Body of pancreas (tissue), 4 donors: ENCODE data around the gene ERCC3. TPM values are rescaled to one million over a fixed set of nuclear protein-coding genes. Genes with fewer than 3 reads are reported as not detected.
"Not testable (repeated sequence)": the region's sequence is repeated elsewhere in the genome, so short reads cannot be mapped to it uniquely, and the experiment has no call there.

Source experiments
- ATAC-seq: fragments of 150-250 bp; one replicate; pipeline ENCODE4 v1.9.1; 2016
- DNase-seq, 4 donors: peaks; one replicate each; pipeline ENCODE4 v3.0.0-alpha.2; 2019
- H3K27ac ChIP-seq, 4 donors: fragments of 200-600 bp; sonication (generic); 1 replicate in 3 of 4; 2 replicates in 1 of 4; pipeline versions ENCODE4 v1.5.1 to v1.6.1; 2016 to 2019; ENCODE audit warnings: mild to moderate bottlenecking in 1 of 4, mixed read lengths in 1 of 4, moderate library complexity in 1 of 4
- H3K27me3 ChIP-seq, 2 donors: fragments of 200-600 bp; sonication (generic); one replicate each; pipeline ENCODE4 v1.6.0; 2016; ENCODE audit warnings: mild to moderate bottlenecking in 1 of 2
- H3K36me3 ChIP-seq, 2 donors: fragments of 200-600 bp; sonication (generic); replicated peaks in 1 of 2; 2 replicates each; pipeline ENCODE4 v1.5.1; 2016; ENCODE audit warnings: low read depth in 2 of 2; ENCODE audit not compliant: insufficient read depth in 1 of 2
- H3K4me1 ChIP-seq: fragments of 200-600 bp; sonication (generic); one replicate; pipeline ENCODE4 v1.6.0; 2016
- H3K4me3 ChIP-seq, 2 donors: fragments of 200-600 bp; sonication (generic); 1 replicate in 1 of 2; 2 replicates in 1 of 2; pipeline ENCODE4 v1.5.1; 2016 to 2019
- H3K9me3 ChIP-seq, 3 donors: fragments of 200-600 bp; sonication (generic); 1 replicate in 2 of 3; 2 replicates in 1 of 3; pipeline ENCODE4 v1.5.1; 2016
- POLR2A ChIP-seq, 3 donors: fragments of 450-650 bp; IDR thresholded peaks; one replicate each; pipeline ENCODE4 v1.6.1; 2016; ENCODE audit warnings: antibody characterized with exemption in 3 of 3, mild to moderate bottlenecking in 2 of 3
- WGBS, 2 donors: methylation state at CpG; one replicate each; pipeline ENCODE4 v1.1.5; 2017; 5-methylcytosine and 5-hydroxymethylcytosine counted together
- intact Hi-C: fragments of 100-400 bp; cut with DNase I; formaldehyde crosslinking; loops from one replicate; pipeline ENCODE4 v1.15.1; 2023
- total RNA-seq, 2 donors: library from RNA; depleted of rRNA; stranded (reverse); fragments of >200 nt; gene quantifications; one replicate each; pipeline ENCODE4 v1.1.0, GENCODE V29; 2016
- TF ChIP-seq, protein P1 (sequence below), 7 experiments: fragments of 450-650 bp in 4 of 7; fragments of 200-600 bp in 3 of 7; sonication (generic) in 3 of 7; IDR thresholded peaks; one replicate each; pipeline ENCODE4 v1.5.1; 2016 to 2019; ENCODE audit warnings: antibody characterized with exemption in 7 of 7

The ERCC3 gene
- total RNA-seq, 2 donors from 2014 or later: 28.5 to 54.7 TPM

DNA sequence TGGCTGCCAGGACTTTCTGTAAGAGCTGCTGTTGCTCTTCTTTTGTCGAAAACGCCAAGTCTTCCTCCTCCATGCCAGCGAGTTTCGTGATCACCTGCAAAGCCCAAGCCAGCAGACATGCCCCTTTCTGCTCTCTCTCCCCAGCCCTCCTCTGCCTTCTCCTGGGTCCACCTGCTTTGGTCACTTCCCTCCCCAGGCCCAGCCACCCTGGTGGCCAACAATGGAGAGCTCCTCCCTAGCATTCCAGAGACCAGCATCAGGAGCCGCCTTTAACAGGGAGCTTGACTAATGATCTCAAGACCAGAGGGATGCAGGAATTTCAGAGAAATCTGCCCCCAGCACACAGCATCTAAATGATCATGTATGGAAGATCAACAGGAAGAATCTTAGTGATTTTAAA is 34.6 kb downstream of the ERCC3 start:
- intact Hi-C loops: no loop called here
- Histone ChIP-seq H3K27me3 (no peaks in the 10 kb centered on the region), H3K36me3 (peaks cover 9 to 17% of the 10 kb centered on the region in 2 donors), H3K4me1 (peaks cover 4% of the 10 kb centered on the region), H3K4me3 (no peak overlapping the region), H3K27ac (no peak overlapping the region), H3K9me3 (no peaks in the 10 kb centered on the region)
- no peak for TF ChIP-seq POLR2A (IDR thresholded peaks at IDR 0.05)
- WGBS, 2 donors: 94 to 98% methylated on average over 5 of the region's 5 CpGs
- no peak for DNase-seq
- no peak for ATAC-seq

DNA sequence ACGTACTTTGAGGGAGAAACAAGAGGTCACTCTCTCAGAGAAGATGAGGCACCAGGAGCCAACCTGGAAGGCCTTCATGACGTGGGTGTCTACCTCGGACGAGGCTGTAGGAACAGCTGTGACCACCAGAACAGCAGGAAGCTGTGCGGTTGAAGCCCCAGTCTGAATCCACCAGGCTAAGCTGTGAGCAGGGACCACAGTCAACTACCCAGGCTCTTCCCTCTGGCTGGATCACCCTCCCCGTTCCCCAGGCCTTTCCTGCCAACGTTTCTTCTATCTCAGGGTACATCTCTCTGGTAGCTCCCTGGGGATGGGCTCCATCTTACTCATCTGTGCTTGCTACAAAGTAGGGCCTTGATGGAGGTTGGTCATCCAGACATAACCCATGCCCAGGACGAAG is 37.1 kb downstream of the ERCC3 start:
- DNase-seq (no peak), ATAC-seq (no peak)
- 65 to 88% methylated on average over 8 of the region's 8 CpGs for WGBS, 2 donors
- no peak for TF ChIP-seq POLR2A (IDR thresholded peaks at IDR 0.05)
- intact Hi-C loops: no loop called here
- H3K9me3 ChIP-seq: no peaks in the 10 kb centered on the region
- H3K27ac ChIP-seq: no peak overlapping the region
- peaks cover 4% of the 10 kb centered on the region for H3K4me1 ChIP-seq
- no peak overlapping the region for H3K4me3 ChIP-seq
- peaks cover 9 to 15% of the 10 kb centered on the region in 2 donors for H3K36me3 ChIP-seq
- H3K27me3 ChIP-seq: no peaks in the 10 kb centered on the region

DNA sequence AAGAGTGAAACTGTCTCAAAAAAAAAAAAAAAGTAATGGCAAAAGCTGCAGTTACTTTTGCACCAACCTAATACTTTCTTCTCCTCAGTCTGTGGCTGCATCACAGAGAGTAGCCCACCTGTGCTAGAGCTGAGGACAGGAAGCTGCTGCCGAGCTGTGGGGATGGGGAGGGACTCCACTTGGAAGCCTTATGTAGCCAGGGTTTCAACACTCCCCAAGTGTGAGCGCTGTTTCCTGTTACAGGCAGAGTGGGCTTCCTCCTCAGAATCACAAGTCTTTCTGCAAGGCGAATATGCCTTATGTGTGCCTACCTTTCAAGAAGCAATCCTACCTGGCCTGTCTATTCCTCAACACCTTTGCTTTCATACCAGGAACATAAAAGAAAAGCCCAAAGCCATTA is 37.6 kb downstream of the ERCC3 start:
- Histone ChIP-seq H3K4me1 (peaks cover 4% of the 10 kb centered on the region), H3K27me3 (no peaks in the 10 kb centered on the region), H3K36me3 (peaks cover 9 to 15% of the 10 kb centered on the region in 2 donors), H3K9me3 (no peaks in the 10 kb centered on the region), H3K27ac (no peak overlapping the region), H3K4me3 (no peak overlapping the region)
- no peak for ATAC-seq
- DNase-seq: no peak
- no peak for TF ChIP-seq POLR2A (IDR thresholded peaks at IDR 0.05)
- TF ChIP-seq, protein P1, sequence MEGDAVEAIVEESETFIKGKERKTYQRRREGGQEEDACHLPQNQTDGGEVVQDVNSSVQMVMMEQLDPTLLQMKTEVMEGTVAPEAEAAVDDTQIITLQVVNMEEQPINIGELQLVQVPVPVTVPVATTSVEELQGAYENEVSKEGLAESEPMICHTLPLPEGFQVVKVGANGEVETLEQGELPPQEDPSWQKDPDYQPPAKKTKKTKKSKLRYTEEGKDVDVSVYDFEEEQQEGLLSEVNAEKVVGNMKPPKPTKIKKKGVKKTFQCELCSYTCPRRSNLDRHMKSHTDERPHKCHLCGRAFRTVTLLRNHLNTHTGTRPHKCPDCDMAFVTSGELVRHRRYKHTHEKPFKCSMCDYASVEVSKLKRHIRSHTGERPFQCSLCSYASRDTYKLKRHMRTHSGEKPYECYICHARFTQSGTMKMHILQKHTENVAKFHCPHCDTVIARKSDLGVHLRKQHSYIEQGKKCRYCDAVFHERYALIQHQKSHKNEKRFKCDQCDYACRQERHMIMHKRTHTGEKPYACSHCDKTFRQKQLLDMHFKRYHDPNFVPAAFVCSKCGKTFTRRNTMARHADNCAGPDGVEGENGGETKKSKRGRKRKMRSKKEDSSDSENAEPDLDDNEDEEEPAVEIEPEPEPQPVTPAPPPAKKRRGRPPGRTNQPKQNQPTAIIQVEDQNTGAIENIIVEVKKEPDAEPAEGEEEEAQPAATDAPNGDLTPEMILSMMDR (IDR thresholded peaks at IDR 0.05): no peak
- intact Hi-C loops: no loop called here
- WGBS, 2 donors: 76 to 96% methylated on average over 3 of the region's 3 CpGs

DNA sequence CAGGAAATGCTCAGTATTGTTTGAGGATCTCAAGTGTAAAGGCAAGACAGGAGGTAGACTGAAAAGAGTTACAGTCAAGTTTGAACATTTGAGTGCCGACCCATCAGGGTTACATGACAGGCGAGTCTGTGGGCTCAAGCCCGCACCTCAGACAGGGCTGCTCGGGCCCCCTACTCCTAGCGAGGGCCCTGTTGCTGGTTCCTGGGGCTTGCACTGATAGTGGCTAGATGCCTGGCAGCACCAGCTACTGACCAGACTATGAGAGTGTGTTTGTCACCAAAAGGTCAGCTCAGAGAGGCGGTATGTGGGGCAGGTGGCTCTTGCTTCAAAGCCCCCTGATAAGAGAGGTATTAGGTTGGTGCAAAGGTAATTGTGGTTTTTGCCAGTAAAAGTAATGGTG is 38.2 kb downstream of the ERCC3 start:
- ATAC-seq: no peak
- H3K9me3 ChIP-seq: no peaks in the 10 kb centered on the region
- peaks cover 4% of the 10 kb centered on the region for H3K4me1 ChIP-seq
- H3K4me3 ChIP-seq: no peak overlapping the region
- intact Hi-C loops: no loop called here
- H3K27me3 ChIP-seq: no peaks in the 10 kb centered on the region
- H3K27ac ChIP-seq: no peak overlapping the region
- DNase-seq: no peak
- 90 to 92% methylated on average over 6 of the region's 6 CpGs for WGBS, 2 donors
- TF ChIP-seq, protein P1 (IDR thresholded peaks at IDR 0.05): no peak
- TF ChIP-seq POLR2A (IDR thresholded peaks at IDR 0.05): no peak
- peaks cover 9 to 12% of the 10 kb centered on the region in 2 donors for H3K36me3 ChIP-seq

DNA sequence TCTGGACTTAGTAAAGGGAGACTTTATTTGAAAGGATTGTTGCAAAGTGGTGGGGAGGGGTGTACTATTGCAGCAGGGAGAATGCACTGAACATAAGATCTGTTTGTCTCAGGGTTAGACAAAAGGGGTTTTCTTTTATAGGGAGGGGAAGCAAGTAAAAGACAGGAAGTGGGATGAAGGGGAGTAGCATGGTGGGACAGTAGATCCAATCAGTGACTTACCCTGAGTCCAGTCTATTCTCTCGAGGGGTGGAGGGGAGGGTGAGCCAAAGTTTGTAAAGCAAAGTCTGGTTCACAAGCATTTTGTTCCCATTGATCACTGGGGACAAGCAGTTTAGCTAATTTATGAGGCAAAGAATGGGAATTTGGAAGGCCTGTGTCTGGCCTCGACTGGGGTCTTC is 38.8 kb downstream of the ERCC3 start:
- H3K27ac ChIP-seq: no peak overlapping the region
- TF ChIP-seq POLR2A (IDR thresholded peaks at IDR 0.05): no peak
- TF ChIP-seq, protein P1 (IDR thresholded peaks at IDR 0.05): no peak
- H3K27me3 ChIP-seq: no peaks in the 10 kb centered on the region
- no peak overlapping the region for H3K4me3 ChIP-seq
- H3K9me3 ChIP-seq: no peaks in the 10 kb centered on the region
- 68 to 75% methylated on average over 2 of the region's 2 CpGs for WGBS, 2 donors
- no peak for DNase-seq
- ATAC-seq: no peak
- H3K4me1 ChIP-seq: peaks cover 4% of the 10 kb centered on the region
- intact Hi-C loops: no loop called here
- peaks cover 9 to 11% of the 10 kb centered on the region in 2 donors for H3K36me3 ChIP-seq

DNA sequence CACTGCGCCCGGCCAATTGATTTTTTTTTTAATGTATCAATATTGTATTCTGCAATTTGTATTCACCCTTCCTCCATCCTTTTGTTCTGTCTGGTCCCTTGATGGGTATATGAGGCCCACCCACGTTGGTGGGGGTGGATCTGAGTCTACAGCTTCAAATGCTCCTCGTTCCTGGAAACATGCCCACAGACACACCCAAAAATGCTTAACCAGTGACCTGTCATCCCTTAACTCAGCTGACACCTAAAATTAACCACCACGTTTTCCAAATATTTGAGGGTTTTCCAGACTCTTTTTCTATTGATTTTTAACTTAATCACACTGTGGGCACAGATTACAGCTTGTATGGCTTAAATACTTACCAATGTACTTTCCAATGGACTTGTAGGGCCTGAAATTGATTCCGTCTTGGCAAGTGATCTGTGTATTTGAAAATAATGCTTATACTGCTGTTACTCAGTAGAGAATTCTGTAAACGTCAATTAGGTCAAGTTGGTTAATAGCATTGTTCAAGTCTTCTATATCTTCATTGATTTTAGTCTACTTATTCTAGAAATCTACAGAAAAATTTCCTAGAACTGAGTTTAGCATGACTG is 39.5 kb downstream of the ERCC3 start:
- Histone ChIP-seq H3K4me1 (peaks cover 4% of the 10 kb centered on the region), H3K4me3 (no peak overlapping the region), H3K27me3 (no peaks in the 10 kb centered on the region), H3K9me3 (no peaks in the 10 kb centered on the region), H3K27ac (no peak overlapping the region), H3K36me3 (peaks cover 9 to 11% of the 10 kb centered on the region in 2 donors)
- TF ChIP-seq, protein P1 (IDR thresholded peaks at IDR 0.05): no peak
- TF ChIP-seq POLR2A (IDR thresholded peaks at IDR 0.05): no peak
- 51 to 56% methylated on average over 7 of the region's 7 CpGs for WGBS, 2 donors
- DNase-seq (no peak), ATAC-seq (no peak)
- intact Hi-C loops: no loop called here

DNA sequence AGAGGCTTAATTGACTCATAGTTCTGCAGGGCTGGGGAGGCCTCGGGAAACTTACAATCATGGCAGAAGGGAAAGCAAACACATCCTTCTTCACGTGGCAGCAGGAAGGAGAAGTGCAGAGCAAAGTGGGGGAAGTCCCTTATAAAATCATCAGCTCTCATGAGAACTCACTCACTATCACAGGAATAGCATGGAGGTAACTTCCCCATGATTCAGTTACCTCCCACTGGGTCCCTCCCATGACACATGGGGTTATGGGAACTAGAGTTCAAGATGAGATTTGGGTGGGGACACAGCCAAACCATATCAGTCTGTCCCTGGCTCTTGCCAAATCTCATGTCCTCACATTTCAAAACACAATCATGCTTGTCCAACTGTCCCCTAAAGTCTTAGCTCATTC is 52.8 kb downstream of the ERCC3 start:
- H3K27ac ChIP-seq, H3K9me3 ChIP-seq, H3K4me1 ChIP-seq, ATAC-seq, H3K4me3 ChIP-seq, intact Hi-C loops, H3K36me3 ChIP-seq, H3K27me3 ChIP-seq, DNase-seq: not testable (repeated sequence)
- WGBS, 2 donors: 61 to 75% methylated on average over 2 of the region's 2 CpGs
